Measurements from ENCODE around the gene DNAH8. TPM values are rescaled to one million over a fixed set of nuclear protein-coding genes. Genes with fewer than 3 reads are reported as not detected.

DNAH8 gene
- total RNA-seq, 1 experiment from 2014 or later, result not detected

- no peaks in the 10 kb centered on the region for H3K4me1 ChIP-seq (ENCODE audit: control insufficient read depth, insufficient read depth, low read length)
- H3K27ac ChIP-seq (ENCODE audit: low read length), result no peak overlapping the region
- no peak overlapping the region for H3K4me3 ChIP-seq (ENCODE audit: low read depth in 2 of 2, low read length in 2 of 2)
- DNase-seq (ENCODE audit: low read depth, low spot score), result no peak
- intact Hi-C loops (cut with micrococcal nuclease; ENCODE audit: unreplicated experiment), result no loop called here
- POLR2A ChIA-PET, result no interaction called here
- ATAC-seq, result no peak
- CTCF ChIA-PET, result no interaction called here
- H3K36me3 ChIP-seq (ENCODE audit: control insufficient read depth, insufficient read depth, low read length), result no peaks in the 10 kb centered on the region
- peaks cover 10% of the 10 kb centered on the region; the same call in 1 of the 2 replicates for H3K27me3 ChIP-seq (ENCODE audit: control insufficient read depth, insufficient read depth, low read length)
- in situ Hi-C loops (cut with HindIII; ENCODE audit: low pct_unique_long_range_greater_than_20kb, low sequenced_read_pairs), result no loop called here
- BruUV-seq (replicated peaks), result no TSS peak
- no peaks in the 10 kb centered on the region for H3K9me3 ChIP-seq (ENCODE audit: control insufficient read depth, insufficient read depth, low read depth, low read length)
- TF ChIP-seq SIN3A (IDR thresholded peaks at IDR 0.05; ENCODE audit: borderline replicate concordance, insufficient read depth, low read depth, low read length), result no peak
- no peak for TF ChIP-seq TCF7L2 (IDR thresholded peaks at IDR 0.05; ENCODE audit: low read depth, low read length)
- no peak for TF ChIP-seq CTCF (IDR thresholded peaks at IDR 0.05)
- TF ChIP-seq, protein P1, sequence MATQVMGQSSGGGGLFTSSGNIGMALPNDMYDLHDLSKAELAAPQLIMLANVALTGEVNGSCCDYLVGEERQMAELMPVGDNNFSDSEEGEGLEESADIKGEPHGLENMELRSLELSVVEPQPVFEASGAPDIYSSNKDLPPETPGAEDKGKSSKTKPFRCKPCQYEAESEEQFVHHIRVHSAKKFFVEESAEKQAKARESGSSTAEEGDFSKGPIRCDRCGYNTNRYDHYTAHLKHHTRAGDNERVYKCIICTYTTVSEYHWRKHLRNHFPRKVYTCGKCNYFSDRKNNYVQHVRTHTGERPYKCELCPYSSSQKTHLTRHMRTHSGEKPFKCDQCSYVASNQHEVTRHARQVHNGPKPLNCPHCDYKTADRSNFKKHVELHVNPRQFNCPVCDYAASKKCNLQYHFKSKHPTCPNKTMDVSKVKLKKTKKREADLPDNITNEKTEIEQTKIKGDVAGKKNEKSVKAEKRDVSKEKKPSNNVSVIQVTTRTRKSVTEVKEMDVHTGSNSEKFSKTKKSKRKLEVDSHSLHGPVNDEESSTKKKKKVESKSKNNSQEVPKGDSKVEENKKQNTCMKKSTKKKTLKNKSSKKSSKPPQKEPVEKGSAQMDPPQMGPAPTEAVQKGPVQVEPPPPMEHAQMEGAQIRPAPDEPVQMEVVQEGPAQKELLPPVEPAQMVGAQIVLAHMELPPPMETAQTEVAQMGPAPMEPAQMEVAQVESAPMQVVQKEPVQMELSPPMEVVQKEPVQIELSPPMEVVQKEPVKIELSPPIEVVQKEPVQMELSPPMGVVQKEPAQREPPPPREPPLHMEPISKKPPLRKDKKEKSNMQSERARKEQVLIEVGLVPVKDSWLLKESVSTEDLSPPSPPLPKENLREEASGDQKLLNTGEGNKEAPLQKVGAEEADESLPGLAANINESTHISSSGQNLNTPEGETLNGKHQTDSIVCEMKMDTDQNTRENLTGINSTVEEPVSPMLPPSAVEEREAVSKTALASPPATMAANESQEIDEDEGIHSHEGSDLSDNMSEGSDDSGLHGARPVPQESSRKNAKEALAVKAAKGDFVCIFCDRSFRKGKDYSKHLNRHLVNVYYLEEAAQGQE (IDR thresholded peaks at IDR 0.05; ENCODE audit: insufficient read depth in 1 of 2, low read depth in 2 of 2, low read length in 1 of 2), result no peak
- TF ChIP-seq POLR2AphosphoS5 (IDR thresholded peaks at IDR 0.05; ENCODE audit: low read depth, low read length), result no peak
Measured at GRCh38 chr6:38716825-38717224, 1.7 kb downstream of the DNAH8 start.

DNA sequence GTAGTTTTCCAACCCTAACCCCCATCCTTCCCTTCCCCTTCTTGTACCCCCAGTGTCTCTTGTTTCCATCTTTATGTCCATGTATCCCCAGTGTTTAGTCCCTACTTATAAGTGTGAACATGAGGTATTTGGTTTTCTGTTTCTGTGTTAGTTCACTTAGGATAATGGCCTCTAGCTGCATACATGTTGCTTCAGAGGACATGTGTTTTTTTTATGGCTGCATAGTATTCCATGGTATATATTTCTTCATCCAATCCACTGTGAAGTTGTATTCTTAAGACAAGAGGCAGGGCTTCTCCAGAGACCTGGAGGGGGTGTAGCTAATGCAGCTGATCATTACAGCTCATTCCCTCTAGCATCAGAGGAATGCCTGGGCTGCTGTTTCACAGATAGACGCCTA, 4.2 kb downstream of the DNAH8 start:
- POLR2A ChIA-PET, result no interaction called here
- no peak for ATAC-seq
- peaks cover 7% of the 10 kb centered on the region; the same call in 1 of the 2 replicates for H3K27me3 ChIP-seq (ENCODE audit: control insufficient read depth, insufficient read depth, low read length)
- in situ Hi-C loops (cut with HindIII; ENCODE audit: low pct_unique_long_range_greater_than_20kb, low sequenced_read_pairs) (no loop called here), intact Hi-C loops (cut with micrococcal nuclease; ENCODE audit: unreplicated experiment) (no loop called here)
- H3K4me1 ChIP-seq (ENCODE audit: control insufficient read depth, insufficient read depth, low read length), result no peaks in the 10 kb centered on the region
- H3K4me3 ChIP-seq (ENCODE audit: low read depth in 2 of 2, low read length in 2 of 2), result no peak overlapping the region
- H3K27ac ChIP-seq (ENCODE audit: low read length), result no peak overlapping the region
- no peaks in the 10 kb centered on the region for H3K9me3 ChIP-seq (ENCODE audit: control insufficient read depth, insufficient read depth, low read depth, low read length)
- BruUV-seq (replicated peaks), result no TSS peak
- TF ChIP-seq, protein P1 (IDR thresholded peaks at IDR 0.05; ENCODE audit: insufficient read depth in 1 of 2, low read depth in 2 of 2, low read length in 1 of 2), result no peak
- TF ChIP-seq SIN3A (IDR thresholded peaks at IDR 0.05; ENCODE audit: borderline replicate concordance, insufficient read depth, low read depth, low read length) (no peak), CTCF (IDR thresholded peaks at IDR 0.05) (no peak), TCF7L2 (IDR thresholded peaks at IDR 0.05; ENCODE audit: low read depth, low read length) (no peak), POLR2AphosphoS5 (IDR thresholded peaks at IDR 0.05; ENCODE audit: low read depth, low read length) (no peak)
- CTCF ChIA-PET, result no interaction called here
- no peaks in the 10 kb centered on the region for H3K36me3 ChIP-seq (ENCODE audit: control insufficient read depth, insufficient read depth, low read length)
- no peak for DNase-seq (ENCODE audit: low read depth, low spot score)

Measured in Panc1 (cell line).